ENCODE results near the gene CNST. TPM values are rescaled to one million over a fixed set of nuclear protein-coding genes. Genes with fewer than 3 reads are reported as not detected.
"Not testable (repeated sequence)": the region's sequence is repeated elsewhere in the genome, so short reads cannot be mapped to it uniquely, and the experiment has no call there.

CNST gene
- total RNA-seq, 1 experiment from 2014 or later, result 10.4 TPM

DNA sequence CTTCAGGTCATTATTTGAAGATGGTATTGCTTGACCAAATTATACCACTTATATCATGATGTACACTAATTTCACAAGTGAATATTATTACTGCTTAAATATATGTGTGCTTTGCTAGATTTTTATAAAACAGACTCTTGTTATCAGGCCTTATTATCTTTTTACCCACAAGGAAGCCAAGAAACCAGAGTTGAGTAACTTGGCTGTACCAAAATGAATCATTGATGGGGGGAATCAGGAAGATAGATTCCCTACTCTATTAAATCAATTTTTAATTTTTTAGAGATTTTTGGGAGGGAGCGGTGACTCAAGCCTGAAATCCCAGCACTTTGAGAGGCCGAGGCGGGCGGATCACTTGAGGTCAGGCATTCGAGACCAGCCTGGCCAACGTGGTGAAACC, 141.9 kb downstream of the CNST start:
- no peak for DNase-seq (ENCODE audit: low read depth)

DNA sequence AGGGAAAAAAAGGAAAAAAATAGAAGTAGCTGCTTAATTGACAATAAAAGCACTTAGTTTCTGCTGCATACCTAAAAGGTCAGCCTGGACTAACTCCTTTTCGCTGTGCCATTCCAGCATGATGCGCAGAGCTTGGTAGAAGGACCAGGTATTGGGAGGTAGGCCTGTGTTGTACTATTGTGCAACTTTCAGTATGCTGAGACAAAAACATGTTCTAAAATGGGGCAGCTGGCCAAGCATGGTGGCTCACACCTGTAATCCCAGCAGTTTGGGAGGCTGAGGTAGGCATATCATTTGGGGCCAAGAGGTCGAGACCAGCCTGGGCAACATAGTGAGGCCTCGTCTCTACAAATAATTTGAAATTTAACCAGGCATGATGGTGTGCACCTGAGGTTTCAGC, 142.9 kb downstream of the CNST start:
- DNase-seq (ENCODE audit: low read depth), result no peak

DNA sequence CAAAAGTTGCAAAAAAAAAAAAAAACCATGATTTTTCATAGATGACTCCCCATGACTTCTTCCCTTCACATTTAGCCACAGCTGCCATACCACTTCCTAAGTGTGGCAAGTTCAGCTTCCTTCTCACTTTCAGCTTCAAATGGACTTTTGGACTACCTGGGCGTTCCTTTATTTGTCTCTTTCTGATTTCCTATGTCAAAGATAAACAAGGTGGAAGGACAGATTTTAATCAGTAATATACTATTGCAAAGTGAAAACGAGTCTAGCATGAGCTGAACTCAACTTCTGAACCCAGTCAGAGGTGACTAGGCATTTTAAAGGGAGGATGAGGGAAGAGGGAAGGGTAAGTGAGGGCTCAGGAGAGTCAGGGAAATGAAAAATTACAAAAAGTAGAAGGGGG, 143.6 kb downstream of the CNST start:
- DNase-seq (ENCODE audit: low read depth), result no peak

DNA sequence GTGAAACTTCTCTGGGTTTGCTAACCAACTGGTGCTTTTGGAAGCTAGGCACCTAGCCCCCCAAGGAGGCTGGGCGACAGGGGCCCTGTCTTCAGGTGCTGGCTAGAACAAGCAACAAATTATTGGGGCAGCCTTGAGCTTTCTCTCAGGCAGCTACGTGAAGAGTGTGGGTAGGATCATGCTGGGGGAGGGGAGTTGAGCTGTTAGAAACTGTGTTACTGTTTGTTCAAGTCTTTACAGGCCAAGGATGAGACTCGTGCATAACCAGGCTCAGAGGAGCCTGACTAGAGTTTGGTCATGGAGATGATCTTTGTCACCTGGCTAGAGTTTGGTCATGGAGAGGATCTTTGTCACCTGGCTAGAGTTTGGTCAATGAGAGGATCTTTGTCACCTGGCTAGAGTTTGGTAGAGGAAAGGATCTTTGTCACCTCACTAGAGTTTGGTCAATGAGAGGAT, 145.3 kb downstream of the CNST start:
- DNase-seq (ENCODE audit: low read depth), result no peak

DNA sequence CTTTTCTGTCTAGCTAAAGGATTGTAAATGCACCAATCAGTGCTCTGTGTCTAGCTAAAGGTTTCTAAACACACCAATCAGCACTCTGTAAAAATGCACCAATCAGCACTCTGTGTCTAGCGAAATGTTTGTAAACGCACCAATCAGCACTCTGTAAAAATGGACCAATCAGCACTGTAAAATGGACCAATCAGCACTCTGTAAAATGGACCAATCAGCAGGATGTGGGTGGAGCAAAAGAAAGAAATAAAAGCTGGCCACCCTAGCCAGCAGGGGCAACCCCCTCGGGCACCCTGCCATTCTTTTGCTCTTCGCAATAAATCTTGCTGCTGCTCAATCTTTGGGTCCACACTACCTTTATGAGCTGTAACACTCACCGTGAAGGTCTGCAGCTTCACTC, 146.2 kb downstream of the CNST start:
- DNase-seq (ENCODE audit: low read depth), result not testable (repeated sequence)

Small RNA genes within 50 kb of the gene (small RNA-seq; reads per million reads assigned to genes)
- gene AL356583.2 (not detected), gene AL591623.2 (not detected)

Other genes starting within 250 kb of the CNST start
- gene SMYD3, start 59.2 kb upstream of the CNST start, total RNA-seq (2014; rRNA removed; shearing (Covaris generic)), result 18.1 and 18.7 TPM in 2 replicates
- 44.8 and 59.9 TPM in 2 replicates for gene TFB2M, start 195 bp upstream of the CNST start, total RNA-seq (2014; rRNA removed; shearing (Covaris generic))
- 30.8 and 36.7 TPM in 2 replicates for gene SCCPDH, start 158.0 kb downstream of the CNST start, total RNA-seq (2014; rRNA removed; shearing (Covaris generic))

Measured in HT1080 (cell line).